ENCODE measurements around the gene SERPINC1. TPM values are rescaled to one million over a fixed set of nuclear protein-coding genes. Genes with fewer than 3 reads are reported as not detected.
"Not testable (repeated sequence)": the region's sequence is repeated elsewhere in the genome, so short reads cannot be mapped to it uniquely, and the experiment has no call there.

The SERPINC1 gene
- not detected for total RNA-seq

DNA sequence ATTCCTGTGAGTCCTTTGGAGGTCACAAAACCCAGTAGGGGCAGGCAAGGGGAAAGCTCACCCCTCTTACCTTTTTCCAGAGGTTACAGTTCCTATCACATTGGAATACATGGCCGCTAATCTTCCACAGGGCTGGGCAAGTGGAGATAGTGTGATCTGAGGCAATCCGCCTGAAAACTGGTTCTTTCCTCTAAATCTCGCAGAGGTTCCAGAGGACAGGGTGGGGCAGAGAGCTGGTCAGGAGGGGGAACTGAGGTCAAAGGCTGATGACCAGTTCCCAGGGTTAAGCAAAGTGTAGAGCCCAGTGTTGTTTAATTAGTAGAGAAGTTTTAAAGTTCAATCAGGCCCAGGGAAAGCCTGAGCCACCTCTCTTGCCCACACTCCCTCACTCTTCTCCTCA lies at the start of gene SERPINC1:
Gene SERPINC1 (minus strand): TSS at position 179 of the 400 bp plus-strand sequence. CDS start 68 bp downstream, at position 111.
- no peaks in the 10 kb centered on the region for H3K4me1 ChIP-seq (ENCODE audit: control insufficient read depth in 1 of 2, low read depth in 2 of 2)
- TF ChIP-seq, protein P1, sequence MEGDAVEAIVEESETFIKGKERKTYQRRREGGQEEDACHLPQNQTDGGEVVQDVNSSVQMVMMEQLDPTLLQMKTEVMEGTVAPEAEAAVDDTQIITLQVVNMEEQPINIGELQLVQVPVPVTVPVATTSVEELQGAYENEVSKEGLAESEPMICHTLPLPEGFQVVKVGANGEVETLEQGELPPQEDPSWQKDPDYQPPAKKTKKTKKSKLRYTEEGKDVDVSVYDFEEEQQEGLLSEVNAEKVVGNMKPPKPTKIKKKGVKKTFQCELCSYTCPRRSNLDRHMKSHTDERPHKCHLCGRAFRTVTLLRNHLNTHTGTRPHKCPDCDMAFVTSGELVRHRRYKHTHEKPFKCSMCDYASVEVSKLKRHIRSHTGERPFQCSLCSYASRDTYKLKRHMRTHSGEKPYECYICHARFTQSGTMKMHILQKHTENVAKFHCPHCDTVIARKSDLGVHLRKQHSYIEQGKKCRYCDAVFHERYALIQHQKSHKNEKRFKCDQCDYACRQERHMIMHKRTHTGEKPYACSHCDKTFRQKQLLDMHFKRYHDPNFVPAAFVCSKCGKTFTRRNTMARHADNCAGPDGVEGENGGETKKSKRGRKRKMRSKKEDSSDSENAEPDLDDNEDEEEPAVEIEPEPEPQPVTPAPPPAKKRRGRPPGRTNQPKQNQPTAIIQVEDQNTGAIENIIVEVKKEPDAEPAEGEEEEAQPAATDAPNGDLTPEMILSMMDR (IDR thresholded peaks at IDR 0.05): no peak
- H3K27ac ChIP-seq: no peak within 1 kb of the TSS
- no peaks in the 10 kb centered on the region for H3K27me3 ChIP-seq (replicated peaks; ENCODE audit: insufficient read depth)
- DNase-seq (ENCODE audit: low spot score): no peak
- ATAC-seq (ENCODE audit: insufficient number of reproducible peaks, low FRiP score, low read depth): no peak
- H3K36me3 ChIP-seq: no peaks in the 10 kb centered on the region
- no peak within 1 kb of the TSS for H3K4me3 ChIP-seq
- H3K9me3 ChIP-seq: no peaks in the 10 kb centered on the region

DNA sequence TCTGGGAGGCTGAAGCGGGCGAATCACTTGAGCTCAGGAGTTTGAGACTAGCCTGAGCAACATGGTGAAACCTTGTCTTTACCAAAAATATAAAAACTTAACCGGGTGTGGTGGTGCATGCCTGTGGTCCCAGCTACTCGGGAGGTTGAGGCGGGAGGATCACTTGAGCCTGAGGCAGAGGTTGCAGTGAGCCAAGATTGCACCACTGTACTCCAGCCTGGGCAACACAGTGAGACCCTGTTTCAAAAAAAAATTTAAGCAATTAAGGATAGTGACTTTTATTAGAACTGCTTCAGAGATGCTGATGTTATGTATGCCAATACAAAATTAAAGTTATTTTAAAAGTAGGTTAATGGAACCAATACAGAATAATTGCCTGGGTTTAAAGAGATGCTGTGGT lies 48.8 kb upstream of the SERPINC1 start:
- DNase-seq (ENCODE audit: low spot score); ATAC-seq (ENCODE audit: insufficient number of reproducible peaks, low FRiP score, low read depth); H3K4me1 ChIP-seq (ENCODE audit: control insufficient read depth in 1 of 2, low read depth in 2 of 2); H3K4me3 ChIP-seq; H3K27ac ChIP-seq; H3K27me3 ChIP-seq (replicated peaks; ENCODE audit: insufficient read depth); H3K9me3 ChIP-seq: not testable (repeated sequence)
- H3K36me3 ChIP-seq: peaks cover 43% of the 10 kb centered on the region

DNA sequence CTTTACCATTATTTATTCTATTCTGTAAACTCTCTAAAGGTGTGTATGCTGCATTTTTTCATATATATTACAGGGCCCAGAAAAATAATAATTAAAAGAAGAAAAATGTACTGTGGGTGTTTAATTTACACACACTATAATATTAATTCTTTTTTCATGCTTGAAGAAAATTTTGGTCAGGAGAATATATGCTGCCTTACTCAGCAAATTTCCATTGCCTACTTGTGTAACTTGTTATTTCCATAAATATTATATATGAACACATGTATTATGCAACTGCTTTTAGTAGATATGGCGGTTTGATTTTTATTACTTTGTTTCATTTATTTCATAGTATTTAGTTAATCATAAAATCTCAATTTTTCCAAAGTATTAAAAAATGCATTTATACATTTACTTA lies 46.4 kb upstream of the SERPINC1 start:
- Histone ChIP-seq H3K27ac (no peak overlapping the region), H3K27me3 (replicated peaks; ENCODE audit: insufficient read depth) (no peaks in the 10 kb centered on the region), H3K9me3 (no peaks in the 10 kb centered on the region), H3K36me3 (peaks cover 56% of the 10 kb centered on the region), H3K4me3 (no peak overlapping the region), H3K4me1 (ENCODE audit: control insufficient read depth in 1 of 2, low read depth in 2 of 2) (no peaks in the 10 kb centered on the region)
- no peak for ATAC-seq (ENCODE audit: insufficient number of reproducible peaks, low FRiP score, low read depth)
- DNase-seq (ENCODE audit: low spot score): no peak
- TF ChIP-seq, protein P1 (IDR thresholded peaks at IDR 0.05): no peak

DNA sequence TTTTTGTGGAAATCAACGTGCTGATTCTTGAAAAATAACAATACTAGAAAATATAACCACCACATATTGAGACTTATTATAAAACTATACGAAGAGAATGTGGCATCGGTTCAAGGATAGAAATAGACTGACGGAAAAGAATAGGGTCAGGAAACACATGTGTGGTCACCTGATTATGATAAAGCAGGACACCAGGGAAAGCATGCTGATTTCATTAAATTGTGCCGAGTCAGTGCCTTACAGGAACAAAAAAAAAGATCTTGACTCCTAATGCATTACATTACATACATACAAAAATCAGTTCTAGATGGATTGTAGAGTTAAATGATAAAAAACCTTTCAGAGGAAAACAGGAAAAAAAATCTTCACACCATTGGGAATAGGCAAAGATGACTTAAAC lies 43.5 kb upstream of the SERPINC1 start:
- Histone ChIP-seq H3K9me3 (no peaks in the 10 kb centered on the region), H3K36me3 (peaks cover 39% of the 10 kb centered on the region), H3K4me1 (ENCODE audit: control insufficient read depth in 1 of 2, low read depth in 2 of 2) (no peaks in the 10 kb centered on the region), H3K4me3 (no peak overlapping the region), H3K27ac (no peak overlapping the region), H3K27me3 (replicated peaks; ENCODE audit: insufficient read depth) (no peaks in the 10 kb centered on the region)
- no peak for ATAC-seq (ENCODE audit: insufficient number of reproducible peaks, low FRiP score, low read depth)
- DNase-seq (ENCODE audit: low spot score): no peak
- TF ChIP-seq, protein P1 (IDR thresholded peaks at IDR 0.05): no peak

DNA sequence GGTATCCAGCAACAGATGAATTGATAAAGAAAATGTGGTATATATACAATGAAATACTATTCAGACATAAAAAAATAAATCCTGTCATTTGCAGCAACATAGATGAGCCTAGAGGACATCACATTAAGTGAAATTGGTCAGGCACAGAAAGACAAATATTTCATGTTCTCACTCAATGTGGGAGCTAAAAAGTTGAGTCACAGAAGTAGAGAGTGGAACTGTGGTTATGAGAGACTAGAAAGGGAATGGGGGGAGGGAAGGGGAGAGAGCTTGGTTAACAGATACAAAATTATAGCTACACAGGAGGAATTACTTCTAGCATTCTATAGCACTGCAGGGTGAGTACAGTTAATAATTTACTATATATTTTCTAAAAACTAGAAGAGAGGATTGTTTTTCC lies 37.1 kb upstream of the SERPINC1 start:
- Histone ChIP-seq H3K36me3 (peaks cover 27% of the 10 kb centered on the region), H3K4me1 (ENCODE audit: control insufficient read depth in 1 of 2, low read depth in 2 of 2) (no peaks in the 10 kb centered on the region), H3K4me3 (no peak overlapping the region), H3K27me3 (replicated peaks; ENCODE audit: insufficient read depth) (no peaks in the 10 kb centered on the region), H3K27ac (no peak overlapping the region), H3K9me3 (no peaks in the 10 kb centered on the region)
- DNase-seq (ENCODE audit: low spot score): no peak
- TF ChIP-seq, protein P1 (IDR thresholded peaks at IDR 0.05): no peak
- no peak for ATAC-seq (ENCODE audit: insufficient number of reproducible peaks, low FRiP score, low read depth)

DNA sequence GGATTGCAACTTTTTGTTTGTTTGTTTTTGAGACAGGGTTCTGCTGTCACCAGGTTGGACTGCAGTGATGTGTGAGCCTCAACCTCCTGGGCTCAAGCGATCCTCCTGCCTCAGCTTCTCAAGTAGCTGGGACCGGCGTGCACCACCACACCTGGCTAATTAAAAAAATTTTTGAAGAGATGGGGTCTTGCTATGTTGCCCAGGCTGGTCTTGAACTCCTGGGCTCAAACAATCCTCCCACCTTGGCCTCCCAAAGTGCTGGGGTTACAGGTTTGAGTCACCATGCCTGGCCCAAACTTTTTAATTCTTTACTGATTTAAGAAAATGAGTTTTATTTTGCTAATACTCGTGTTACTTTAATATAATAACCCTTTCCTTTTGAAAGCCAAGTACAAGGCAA lies 31.5 kb upstream of the SERPINC1 start:
- Histone ChIP-seq H3K4me1 (ENCODE audit: control insufficient read depth in 1 of 2, low read depth in 2 of 2) (no peaks in the 10 kb centered on the region), H3K9me3 (no peaks in the 10 kb centered on the region), H3K4me3 (no peak overlapping the region), H3K27me3 (replicated peaks; ENCODE audit: insufficient read depth) (no peaks in the 10 kb centered on the region), H3K36me3 (peaks cover 50% of the 10 kb centered on the region), H3K27ac (no peak overlapping the region)
- DNase-seq (ENCODE audit: low spot score) (no peak), ATAC-seq (ENCODE audit: insufficient number of reproducible peaks, low FRiP score, low read depth) (no peak)
- TF ChIP-seq, protein P1 (IDR thresholded peaks at IDR 0.05): no peak
